Adrenal gland (tissue), 5 donors: ENCODE measurements around the gene ZBTB46.
"Not testable (repeated sequence)": the region's sequence is repeated elsewhere in the genome, so short reads cannot be mapped to it uniquely, and the experiment has no call there.

ENCODE experiments used
- POLR2A ChIP-seq, 2 donors: fragments of 450-650 bp; IDR thresholded peaks; one replicate each; pipeline ENCODE4 v1.6.1; 2017; ENCODE audit warnings: antibody characterized with exemption in 2 of 2, mild to moderate bottlenecking in 2 of 2, moderate library complexity in 1 of 2
- TF ChIP-seq, protein P1 (sequence below), 6 experiments: fragments of 450-650 bp in 4 of 6; fragments of 200-600 bp in 2 of 6; sonication (generic) in 1 of 6; IDR thresholded peaks; 1 replicate in 5 of 6; 2 replicates in 1 of 6; pipeline versions ENCODE4 v1.5.1 to v1.8.0; 2016 to 2021; ENCODE audit warnings: antibody characterized with exemption in 6 of 6, mild to moderate bottlenecking in 2 of 6, moderate library complexity in 1 of 6
- donor health status: DM: no; HTN: no; CAD: no.

GRCh38 chr20:63874241-63874640 is 43.2 kb upstream of the ZBTB46 start:
- TF ChIP-seq, protein P1, sequence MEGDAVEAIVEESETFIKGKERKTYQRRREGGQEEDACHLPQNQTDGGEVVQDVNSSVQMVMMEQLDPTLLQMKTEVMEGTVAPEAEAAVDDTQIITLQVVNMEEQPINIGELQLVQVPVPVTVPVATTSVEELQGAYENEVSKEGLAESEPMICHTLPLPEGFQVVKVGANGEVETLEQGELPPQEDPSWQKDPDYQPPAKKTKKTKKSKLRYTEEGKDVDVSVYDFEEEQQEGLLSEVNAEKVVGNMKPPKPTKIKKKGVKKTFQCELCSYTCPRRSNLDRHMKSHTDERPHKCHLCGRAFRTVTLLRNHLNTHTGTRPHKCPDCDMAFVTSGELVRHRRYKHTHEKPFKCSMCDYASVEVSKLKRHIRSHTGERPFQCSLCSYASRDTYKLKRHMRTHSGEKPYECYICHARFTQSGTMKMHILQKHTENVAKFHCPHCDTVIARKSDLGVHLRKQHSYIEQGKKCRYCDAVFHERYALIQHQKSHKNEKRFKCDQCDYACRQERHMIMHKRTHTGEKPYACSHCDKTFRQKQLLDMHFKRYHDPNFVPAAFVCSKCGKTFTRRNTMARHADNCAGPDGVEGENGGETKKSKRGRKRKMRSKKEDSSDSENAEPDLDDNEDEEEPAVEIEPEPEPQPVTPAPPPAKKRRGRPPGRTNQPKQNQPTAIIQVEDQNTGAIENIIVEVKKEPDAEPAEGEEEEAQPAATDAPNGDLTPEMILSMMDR (IDR thresholded peaks at IDR 0.05) = not testable (repeated sequence)
- not testable (repeated sequence) for TF ChIP-seq POLR2A (IDR thresholded peaks at IDR 0.05)
